T-cell (primary cell): ENCODE measurements around the gene MRTFB. TPM values are rescaled to one million over a fixed set of nuclear protein-coding genes. Genes with fewer than 3 reads are reported as not detected.

Experiments
- ATAC-seq, 4 experiments: fragments of 200-7000 bp in 3 of 4; fragments of 150-1000 bp in 1 of 4; cut with Tn5 transposase; replicated peaks in 1 of 4; 1 replicate in 3 of 4; 2 replicates in 1 of 4; pipeline ENCODE4 v1.10.0; 2021; ENCODE audit warnings: moderate library complexity in 3 of 4, mild to moderate bottlenecking in 2 of 4, moderate number of reproducible peaks in 1 of 4
- CTCF ChIA-PET, 2 donors: fragments of 300-600 bp; sonication (Branson Sonifier 250); formaldehyde crosslinking; loops; one replicate each; lab custom pipeline; 2022; ENCODE audit warnings: antibody characterized with exemption in 2 of 2; lab: Charles Lee
- POLR2A ChIA-PET, 2 donors: fragments of 300-600 bp; sonication (Branson Sonifier 250); formaldehyde crosslinking; loops; one replicate each; lab custom pipeline; 2022; ENCODE audit warnings: antibody characterized with exemption in 2 of 2; lab: Charles Lee
- DNase-seq, 35 experiments: peaks; one replicate each; pipeline versions ENCODE4 v3.0.0 to v3.0.0-alpha.2; 2013 to 2023
- H3K27ac ChIP-seq: one replicate; pipeline ENCODE4 v1.5.1; 2013; ENCODE audit warnings: low read length
- H3K27me3 ChIP-seq, 2 experiments: replicated peaks in 1 of 2; 1 replicate in 1 of 2; 2 replicates in 1 of 2; pipeline versions ENCODE4 v1.6.1 to v1.7.0; 2013; ENCODE audit warnings: low read length in 1 of 2, mixed read lengths in 1 of 2; ENCODE audit not compliant: control insufficient read depth in 2 of 2, insufficient read depth in 2 of 2; ENCODE audit errors: extremely low read depth in 1 of 2
- H3K36me3 ChIP-seq, 2 donors: 1 replicate in 1 of 2; 2 replicates in 1 of 2; pipeline versions ENCODE4 v1.6.1 to v1.7.0; 2013; ENCODE audit warnings: low read length in 1 of 2; ENCODE audit not compliant: control insufficient read depth in 2 of 2, insufficient read depth in 1 of 2; ENCODE audit errors: extremely low read depth in 1 of 2
- H3K4me1 ChIP-seq, 2 experiments: 1 replicate in 1 of 2; 2 replicates in 1 of 2; pipeline versions ENCODE4 v1.6.1 to v1.7.0; 2013; ENCODE audit warnings: low read length in 2 of 2, mixed read lengths in 1 of 2; ENCODE audit not compliant: insufficient read depth in 2 of 2, control insufficient read depth in 1 of 2; ENCODE audit errors: extremely low read depth in 1 of 2
- H3K4me3 ChIP-seq, 2 donors: 1 replicate in 1 of 2; 2 replicates in 1 of 2; pipeline versions ENCODE4 v1.5.1 to v1.7.0; 2013; ENCODE audit warnings: mild to moderate bottlenecking in 2 of 2, low read length in 1 of 2, moderate library complexity in 1 of 2; ENCODE audit not compliant: control insufficient read depth in 1 of 2; ENCODE audit errors: extremely low read depth in 1 of 2
- H3K9me3 ChIP-seq: 2 replicates; pipeline ENCODE4 v1.7.0; 2013
- H3K27ac Mint-ChIP-seq, 2 donors: one replicate each; pipeline ENCODE4 v1.8.0; 2020 to 2021; ENCODE audit warnings: mild to moderate bottlenecking in 2 of 2, mixed read lengths in 2 of 2
- H3K27me3 Mint-ChIP-seq, 2 donors: one replicate each; pipeline ENCODE4 v1.8.0; 2021 to 2022; ENCODE audit warnings: mixed read lengths in 2 of 2
- H3K36me3 Mint-ChIP-seq: one replicate; pipeline ENCODE4 v1.8.0; 2021; ENCODE audit warnings: mixed read lengths
- H3K4me1 Mint-ChIP-seq, 3 donors: one replicate each; pipeline ENCODE4 v1.8.0; 2020 to 2022; ENCODE audit warnings: mixed read lengths in 3 of 3, mild to moderate bottlenecking in 1 of 3
- H3K4me3 Mint-ChIP-seq, 3 donors: one replicate each; pipeline ENCODE4 v1.8.0; 2020 to 2022; ENCODE audit warnings: mild to moderate bottlenecking in 3 of 3, mixed read lengths in 3 of 3, moderate library complexity in 3 of 3
- H3K9me3 Mint-ChIP-seq, 3 donors: one replicate each; pipeline ENCODE4 v1.8.0; 2020 to 2022; ENCODE audit warnings: mixed read lengths in 3 of 3
- WGBS: methylation state at CpG from one replicate; pipeline ENCODE4 v1.1.5; 2013; ENCODE audit warnings: missing lambda C conversion rate; ENCODE audit not compliant: insufficient coverage; 5-methylcytosine and 5-hydroxymethylcytosine counted together
- total RNA-seq, 35 experiments: library from RNA in 6 of 35; stranded (reverse) in 6 of 35; fragments of 120-200 nt in 1 of 35; gene quantifications; one replicate each; pipeline versions ENCODE4 v1.2.1 to v1.2.4 and lab custom pipeline; 2013 to 2026

Gene MRTFB
- total RNA-seq, 5 donors from 2014 or later (not counting 1 experiment from before 2014, with no cell fraction given) = 18.2 to 37.0 (median 21.0) TPM

DNA sequence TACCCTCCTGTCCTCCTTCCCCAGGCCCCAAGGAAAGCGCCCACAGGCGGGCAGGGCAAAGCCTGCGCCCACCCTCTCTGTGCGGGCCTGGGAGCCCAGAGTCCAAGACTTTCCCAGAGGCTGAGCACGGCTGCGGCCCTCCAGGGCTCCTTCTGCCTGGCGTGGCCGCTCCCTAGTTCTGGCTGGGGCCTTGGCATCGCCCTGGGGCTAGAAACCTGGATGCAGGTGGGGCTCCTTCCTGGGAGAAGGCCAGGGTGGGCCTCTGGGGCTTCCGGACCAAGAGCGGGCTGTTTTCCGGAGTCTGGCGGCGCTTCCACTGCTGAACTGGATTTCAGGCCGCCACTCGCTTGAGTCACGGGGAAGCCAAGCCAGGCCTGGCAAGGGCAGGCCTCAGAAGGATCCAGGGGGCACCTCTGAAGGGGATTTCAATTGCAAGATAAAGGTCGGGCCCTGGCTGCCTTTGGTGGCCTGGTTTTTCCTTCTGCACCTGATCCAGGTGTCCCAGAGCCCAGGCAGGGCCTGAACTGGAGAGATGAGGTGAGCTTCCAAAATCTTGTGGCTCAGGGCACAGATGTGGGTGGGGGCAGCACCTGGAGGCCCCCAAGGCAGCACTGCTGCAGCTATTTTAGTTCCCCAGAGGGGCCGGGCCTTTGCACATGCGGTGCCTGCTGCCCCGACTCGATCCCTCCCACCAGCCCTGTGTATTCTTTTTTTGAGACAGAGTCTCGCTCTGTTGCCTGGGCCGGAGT, 227.4 kb downstream of the MRTFB start:
- H3K27ac Mint-ChIP-seq = no peak overlapping the region
- WGBS = 91% methylated on average over 23 of the region's 24 CpGs
- H3K9me3 ChIP-seq = no peaks in the 10 kb centered on the region
- H3K4me3 ChIP-seq = no peak overlapping the region
- no peak overlapping the region for H3K27ac ChIP-seq
- peaks cover 0 to 12% of the 10 kb centered on the region in 2 donors for H3K27me3 Mint-ChIP-seq
- ATAC-seq (no peak), DNase-seq (no peak)
- H3K36me3 Mint-ChIP-seq = no peaks in the 10 kb centered on the region
- peaks cover 0 to 28% of the 10 kb centered on the region in 2 experiments for H3K27me3 ChIP-seq
- POLR2A ChIA-PET = no interaction called here
- CTCF ChIA-PET = interaction anchor here in 1 of 2 donors (1.5 kb wide), 1 partner anchor 17 kb away, joined by 3 read pairs; no protein-coding TSS in a partner anchor
- peaks cover 3 to 21% of the 10 kb centered on the region in 2 experiments for H3K4me1 ChIP-seq
- no peaks in the 10 kb centered on the region for H3K36me3 ChIP-seq
- peaks cover 13 to 16% (median 15%) of the 10 kb centered on the region in 3 donors for H3K4me1 Mint-ChIP-seq
- no peaks in the 10 kb centered on the region for H3K9me3 Mint-ChIP-seq
- no peak overlapping the region for H3K4me3 Mint-ChIP-seq

DNA sequence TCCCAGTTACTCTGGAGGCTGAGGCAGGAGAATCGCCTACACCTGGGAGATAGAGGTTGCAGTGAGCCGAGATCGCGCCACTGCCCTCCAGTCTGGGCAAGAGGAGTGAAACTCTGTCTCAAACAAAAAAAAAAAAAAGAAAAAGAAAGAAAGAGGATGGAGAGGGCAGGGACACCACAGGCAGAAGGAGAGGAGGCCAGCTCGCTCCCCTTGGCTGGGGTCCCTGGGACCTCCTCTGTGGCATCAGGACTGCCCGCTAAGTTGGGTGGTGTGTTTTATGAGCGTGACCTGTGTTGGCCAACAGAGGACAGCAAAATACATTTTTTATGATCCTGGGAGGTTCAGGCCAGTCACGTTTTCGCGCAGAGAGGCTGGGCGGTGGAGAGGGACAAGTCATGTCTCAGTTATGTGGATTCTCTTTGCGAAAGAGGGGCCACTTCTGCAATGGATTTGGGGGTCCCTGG, 229.6 kb downstream of the MRTFB start:
- H3K36me3 Mint-ChIP-seq = no peaks in the 10 kb centered on the region
- H3K4me3 Mint-ChIP-seq = peak overlapping the region; percentile 80 to 85 (median 81)
- H3K36me3 ChIP-seq = no peaks in the 10 kb centered on the region
- H3K9me3 ChIP-seq = no peaks in the 10 kb centered on the region
- H3K9me3 Mint-ChIP-seq = no peaks in the 10 kb centered on the region
- H3K27ac Mint-ChIP-seq = peak overlapping the region in 1 of 2 donors; percentile 28
- POLR2A ChIA-PET = no interaction called here
- H3K4me1 ChIP-seq = peaks cover 5 to 26% of the 10 kb centered on the region in 2 experiments
- WGBS = 42% methylated on average over 7 of the region's 12 CpGs
- peaks cover 0 to 21% of the 10 kb centered on the region in 2 donors for H3K27me3 Mint-ChIP-seq
- H3K27ac ChIP-seq = no peak overlapping the region
- ATAC-seq = peak; percentile 60 to 72 (median 65)
- CTCF ChIA-PET = interaction anchor here (0.6 to 1.3 kb wide), 3 partner anchors 15 to 191 kb away, joined by 3 to 9 read pairs (median 3); no protein-coding TSS in a partner anchor
- DNase-seq = peak in 11 of 35 experiments; percentile 8 to 55 (median 22)
- no peak overlapping the region for H3K4me3 ChIP-seq
- peaks cover 0 to 35% of the 10 kb centered on the region in 2 experiments for H3K27me3 ChIP-seq
- peaks cover 18 to 23% (median 18%) of the 10 kb centered on the region in 3 donors for H3K4me1 Mint-ChIP-seq

DNA sequence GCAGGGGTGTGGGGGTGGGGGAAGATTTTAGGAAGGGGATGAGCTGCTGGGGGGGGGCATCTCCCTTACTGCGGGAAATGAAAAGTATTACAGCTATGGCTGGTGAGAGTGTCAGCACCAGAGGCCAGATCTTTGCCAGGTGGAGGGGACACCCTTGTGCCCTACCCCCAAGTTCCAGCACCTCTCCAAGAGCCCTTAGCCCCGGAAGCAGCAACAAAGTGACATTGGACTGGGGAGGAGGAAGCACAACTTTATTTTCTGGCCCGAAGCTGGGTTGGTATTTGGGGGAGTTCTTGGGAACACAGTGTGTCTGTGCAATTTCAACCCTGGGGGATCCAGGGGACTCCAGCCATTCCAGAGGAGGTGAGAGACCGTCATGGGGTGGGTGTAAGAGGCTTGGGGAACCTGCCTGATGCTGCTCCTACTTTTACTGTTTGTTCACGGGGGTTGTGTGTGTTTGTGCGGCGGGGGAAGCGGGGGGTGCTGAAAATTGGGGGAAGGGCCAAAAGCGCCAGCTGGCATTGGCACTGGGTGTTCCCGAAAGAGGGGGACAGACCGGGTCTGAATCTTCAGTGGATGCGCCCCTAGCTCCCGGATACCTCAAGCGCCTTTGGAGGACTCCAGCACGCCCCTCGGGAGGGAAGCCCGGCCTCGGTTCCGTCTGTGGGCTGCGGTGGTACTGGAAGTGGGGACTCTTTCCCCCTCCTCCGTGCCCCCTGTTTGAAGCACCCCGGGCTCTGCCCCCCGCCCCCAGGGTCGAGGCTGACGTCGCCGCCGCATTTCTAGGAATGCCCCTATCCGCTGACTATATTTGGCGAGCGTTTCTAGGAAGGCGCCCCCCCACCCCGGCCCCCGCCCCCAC, 230.3 kb downstream of the MRTFB start:
- Histone ChIP-seq H3K4me1 (peaks cover 5 to 26% of the 10 kb centered on the region in 2 experiments), H3K36me3 (no peaks in the 10 kb centered on the region), H3K4me3 (peak overlapping the region; percentile 38 to 54), H3K27ac (no peak overlapping the region), H3K9me3 (no peaks in the 10 kb centered on the region), H3K27me3 (peaks cover 0 to 35% of the 10 kb centered on the region in 2 experiments)
- WGBS = 3% methylated on average over 16 of the region's 34 CpGs
- H3K4me3 Mint-ChIP-seq = peak overlapping the region; percentile 80 to 85 (median 81)
- peak in 15 of 35 experiments; percentile 8 to 46 (median 30) for DNase-seq
- ATAC-seq = peak; percentile 14 to 55 (median 26)
- peaks cover 0 to 21% of the 10 kb centered on the region in 2 donors for H3K27me3 Mint-ChIP-seq
- H3K4me1 Mint-ChIP-seq = peaks cover 18 to 29% (median 22%) of the 10 kb centered on the region in 3 donors
- H3K36me3 Mint-ChIP-seq = no peaks in the 10 kb centered on the region
- no peaks in the 10 kb centered on the region for H3K9me3 Mint-ChIP-seq
- H3K27ac Mint-ChIP-seq = no peak overlapping the region
- POLR2A ChIA-PET = no interaction called here
- CTCF ChIA-PET = interaction anchor here (0.7 to 1.3 kb wide), 3 partner anchors 15 to 83 kb away, joined by 3 to 9 read pairs (median 4); no protein-coding TSS in a partner anchor

DNA sequence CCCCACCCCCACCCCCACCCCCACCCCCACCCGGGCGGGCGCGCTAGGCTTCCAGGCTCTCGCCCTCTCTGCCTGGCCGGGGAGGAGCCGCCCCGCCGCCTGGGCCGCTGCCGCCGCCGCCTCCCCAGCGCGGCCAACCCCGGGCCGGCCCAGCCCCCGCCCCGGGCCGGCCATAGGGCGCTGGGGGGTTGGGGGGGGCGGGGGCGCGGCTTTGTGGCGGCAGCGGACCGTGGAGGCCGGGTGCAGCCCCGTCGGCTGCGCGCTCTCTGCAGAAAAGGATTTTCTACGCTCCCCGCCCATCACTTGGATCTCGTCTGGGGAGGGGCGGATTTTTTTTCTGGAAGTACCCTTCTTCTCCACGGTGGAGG, 230.9 kb downstream of the MRTFB start:
- no peak overlapping the region for H3K27ac Mint-ChIP-seq
- peak overlapping the region; percentile 52 to 62 for H3K4me3 ChIP-seq
- H3K27me3 Mint-ChIP-seq = peaks cover 0 to 21% of the 10 kb centered on the region in 2 donors
- 0% methylated on average over 4 of the region's 37 CpGs for WGBS
- no peaks in the 10 kb centered on the region for H3K9me3 ChIP-seq
- H3K4me3 Mint-ChIP-seq = peak overlapping the region; percentile 66 to 85 (median 68)
- H3K27ac ChIP-seq = no peak overlapping the region
- H3K4me1 ChIP-seq = peaks cover 9 to 28% of the 10 kb centered on the region in 2 experiments
- peaks cover 21 to 35% (median 25%) of the 10 kb centered on the region in 3 donors for H3K4me1 Mint-ChIP-seq
- no peaks in the 10 kb centered on the region for H3K36me3 ChIP-seq
- no peaks in the 10 kb centered on the region for H3K9me3 Mint-ChIP-seq
- CTCF ChIA-PET = interaction anchor here in 1 of 2 donors (1.3 kb wide), 1 partner anchor 16 kb away, joined by 3 read pairs; no protein-coding TSS in a partner anchor
- H3K36me3 Mint-ChIP-seq = no peaks in the 10 kb centered on the region
- POLR2A ChIA-PET = no interaction called here
- peaks cover 0 to 35% of the 10 kb centered on the region in 2 experiments for H3K27me3 ChIP-seq
- ATAC-seq = peak in 3 of 4 experiments; percentile 13 to 45 (median 31)
- peak in 2 of 35 experiments; percentile 11 to 31 for DNase-seq

DNA sequence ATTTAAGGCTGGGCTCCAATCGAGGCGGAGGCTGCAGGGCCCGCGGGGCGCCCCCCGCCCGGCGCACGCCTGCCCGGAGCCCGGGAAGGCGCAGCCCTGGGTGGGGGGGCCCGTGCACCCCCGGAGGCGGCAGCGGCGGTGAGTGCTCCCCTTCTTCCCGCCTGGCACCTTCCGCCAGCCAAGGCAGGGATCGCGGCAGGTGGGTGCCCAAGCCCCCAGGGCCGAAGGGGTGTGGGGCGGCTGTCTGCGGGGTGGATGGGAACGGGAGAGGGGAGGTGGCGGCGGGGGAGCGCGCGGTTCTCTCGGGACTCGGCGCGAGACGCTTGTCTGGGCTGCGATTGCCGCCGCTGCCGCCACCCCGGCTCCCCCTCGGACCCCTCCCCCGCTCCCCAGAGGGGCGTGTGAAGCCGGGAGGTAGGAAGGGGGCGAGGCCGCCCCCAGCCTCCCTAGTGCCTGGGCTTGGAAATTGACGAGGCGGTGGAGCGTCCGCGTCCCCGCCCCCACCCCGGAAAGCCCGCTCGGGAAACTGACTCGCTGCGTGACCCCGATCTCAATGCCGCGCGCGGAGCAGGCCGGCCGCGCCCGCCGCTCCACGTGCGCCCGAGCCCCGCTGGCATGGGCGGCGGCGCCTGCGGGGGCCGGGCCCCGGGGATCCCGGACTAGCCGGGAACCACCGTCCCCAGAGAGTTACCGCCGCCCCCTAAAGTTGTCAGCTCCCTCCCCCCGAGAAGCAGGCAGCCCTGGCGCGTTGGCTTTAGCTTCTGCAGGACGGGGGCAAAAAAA, 231.5 kb downstream of the MRTFB start:
- DNase-seq = peak in 2 of 35 experiments; percentile 20 to 34
- CTCF ChIA-PET = interaction anchor here in 1 of 2 donors (0.7 to 0.8 kb wide), 2 partner anchors 10 to 14 kb away, joined by 3 to 5 read pairs; no protein-coding TSS in a partner anchor
- peak overlapping the region; percentile 52 to 77 for H3K4me3 ChIP-seq

More for the DNA sequence above, 231.5 kb downstream of the MRTFB start:
- Mint-ChIP-seq H3K4me1 (peaks cover 26 to 40% (median 30%) of the 10 kb centered on the region in 3 donors), H3K27me3 (peaks cover 0 to 21% of the 10 kb centered on the region in 2 donors), H3K27ac (no peak overlapping the region), H3K36me3 (no peaks in the 10 kb centered on the region), H3K9me3 (no peaks in the 10 kb centered on the region), H3K4me3 (peak overlapping the region; percentile 70 to 85 (median 74))
- no peaks in the 10 kb centered on the region for H3K36me3 ChIP-seq
- under 1% methylated on average over 57 of the region's 86 CpGs for WGBS
- H3K9me3 ChIP-seq = no peaks in the 10 kb centered on the region
- ATAC-seq = peak; percentile 28 to 49 (median 36)
- POLR2A ChIA-PET = interaction anchor here in 1 of 2 donors (0.7 kb wide), 1 partner anchor 15 kb away, joined by 4 read pairs; no protein-coding TSS in a partner anchor
- H3K27ac ChIP-seq = no peak overlapping the region
- H3K4me1 ChIP-seq = peaks cover 15 to 33% of the 10 kb centered on the region in 2 experiments
- peaks cover 0 to 35% of the 10 kb centered on the region in 2 experiments for H3K27me3 ChIP-seq
